Suppressor macrophage (primary cell): ENCODE data around the gene MAD1L1.
"Not testable (repeated sequence)": the region's sequence is repeated elsewhere in the genome, so short reads cannot be mapped to it uniquely, and the experiment has no call there.

Source experiments
- DNase-seq, 4 experiments: peaks; one replicate each; pipeline ENCODE4 v3.0.0-alpha.2; 2020 to 2022

The MAD1L1 gene

DNA sequence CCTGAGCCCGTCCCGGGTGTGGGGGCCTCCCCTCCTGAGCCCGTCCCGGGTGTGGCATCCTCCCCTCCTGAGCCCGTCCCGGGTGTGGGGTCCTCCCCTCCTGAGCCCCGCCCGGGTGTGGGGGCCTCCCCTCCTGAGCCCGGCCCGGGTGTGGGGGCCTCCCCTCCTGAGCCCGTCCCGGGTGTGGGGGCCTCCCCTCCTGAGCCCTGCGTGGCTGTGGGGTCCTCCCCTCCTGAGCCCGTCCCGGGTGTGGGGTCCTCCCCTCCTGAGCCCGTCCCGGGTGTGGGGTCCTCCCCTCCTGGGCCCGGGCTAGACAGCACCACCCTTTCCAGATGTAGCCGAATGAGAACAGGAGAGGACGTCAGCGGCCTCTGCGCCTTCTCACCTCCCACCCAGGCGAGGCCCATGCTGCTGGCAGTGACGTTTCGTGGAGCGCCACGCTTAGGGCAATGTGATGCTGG, 405.2 kb downstream of the MAD1L1 start:
- DNase-seq: not testable (repeated sequence)

DNA sequence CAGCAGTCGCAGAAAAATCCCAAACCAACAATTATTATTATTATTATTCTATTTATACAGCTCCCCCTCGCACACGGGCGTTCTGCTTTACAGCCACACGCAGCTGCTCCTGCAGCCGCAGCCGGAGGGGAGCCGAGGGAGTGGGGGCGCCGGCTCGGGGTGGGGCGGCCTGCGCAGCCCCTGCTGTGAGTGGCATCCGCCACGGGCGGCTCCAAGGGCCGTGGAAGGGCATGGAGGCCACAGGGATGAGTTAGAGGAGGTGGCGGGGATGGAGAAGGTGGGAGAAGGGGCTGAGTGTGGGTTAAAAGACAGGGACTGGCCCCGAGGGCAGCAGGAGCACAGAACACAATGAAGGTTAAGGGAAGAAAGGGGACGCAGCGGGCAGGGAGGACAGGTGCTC, 405.8 kb downstream of the MAD1L1 start:
- DNase-seq: not testable (repeated sequence)

DNA sequence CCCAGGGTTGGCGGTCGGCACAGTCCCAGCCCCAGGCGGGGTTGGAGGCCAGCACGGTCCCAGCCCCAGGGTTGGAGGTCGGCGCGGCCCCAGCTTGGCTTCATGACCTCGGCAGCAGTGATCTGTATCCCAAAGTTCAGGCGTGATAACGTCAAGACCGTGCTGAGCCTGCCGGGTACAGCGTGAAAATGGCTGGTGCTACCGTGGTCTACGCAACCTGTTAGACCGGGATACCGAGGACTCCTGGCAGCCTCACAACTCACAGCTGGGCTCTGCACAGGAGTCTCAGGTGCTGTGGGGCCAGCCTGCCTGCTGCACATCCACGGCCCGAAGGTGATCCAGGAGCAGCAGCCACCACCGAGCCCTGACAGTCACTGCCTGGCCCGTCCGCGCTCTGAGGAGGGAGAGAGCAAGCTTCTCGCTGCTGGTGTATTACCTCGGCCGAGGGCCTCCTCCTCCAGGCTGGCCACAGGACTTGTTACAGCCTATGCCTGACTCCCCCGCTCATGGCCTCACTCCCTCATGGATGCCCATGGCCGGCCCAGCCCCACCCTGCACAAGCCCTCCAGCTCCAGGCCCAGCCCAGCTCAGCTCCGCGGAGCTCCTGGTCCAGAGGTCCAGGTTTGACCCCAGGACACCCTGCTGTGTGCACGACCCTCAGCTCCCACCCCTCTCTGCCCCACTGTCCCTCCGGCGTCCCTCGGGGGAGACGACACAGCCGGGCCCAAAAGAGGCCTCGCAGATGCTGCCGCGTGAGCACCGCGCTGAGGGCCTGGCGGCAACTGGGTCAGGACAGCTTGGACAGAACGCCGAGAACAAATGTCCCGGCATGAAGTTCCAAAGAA, 406.6 kb downstream of the MAD1L1 start:
- no peak for DNase-seq

DNA sequence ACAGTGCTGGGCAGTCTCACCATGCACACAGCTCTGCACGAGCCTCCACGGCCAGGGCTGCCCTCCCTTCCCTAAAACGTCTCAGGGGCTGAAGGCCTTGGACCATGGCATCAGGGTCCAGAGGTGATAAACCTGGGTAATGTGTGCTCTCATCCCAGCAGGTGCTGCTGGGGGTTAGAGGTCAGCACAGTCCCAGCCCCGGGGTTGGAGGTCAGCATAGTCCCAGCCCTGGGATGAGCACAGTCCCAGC, 407.2 kb downstream of the MAD1L1 start:
- not testable (repeated sequence) for DNase-seq

DNA sequence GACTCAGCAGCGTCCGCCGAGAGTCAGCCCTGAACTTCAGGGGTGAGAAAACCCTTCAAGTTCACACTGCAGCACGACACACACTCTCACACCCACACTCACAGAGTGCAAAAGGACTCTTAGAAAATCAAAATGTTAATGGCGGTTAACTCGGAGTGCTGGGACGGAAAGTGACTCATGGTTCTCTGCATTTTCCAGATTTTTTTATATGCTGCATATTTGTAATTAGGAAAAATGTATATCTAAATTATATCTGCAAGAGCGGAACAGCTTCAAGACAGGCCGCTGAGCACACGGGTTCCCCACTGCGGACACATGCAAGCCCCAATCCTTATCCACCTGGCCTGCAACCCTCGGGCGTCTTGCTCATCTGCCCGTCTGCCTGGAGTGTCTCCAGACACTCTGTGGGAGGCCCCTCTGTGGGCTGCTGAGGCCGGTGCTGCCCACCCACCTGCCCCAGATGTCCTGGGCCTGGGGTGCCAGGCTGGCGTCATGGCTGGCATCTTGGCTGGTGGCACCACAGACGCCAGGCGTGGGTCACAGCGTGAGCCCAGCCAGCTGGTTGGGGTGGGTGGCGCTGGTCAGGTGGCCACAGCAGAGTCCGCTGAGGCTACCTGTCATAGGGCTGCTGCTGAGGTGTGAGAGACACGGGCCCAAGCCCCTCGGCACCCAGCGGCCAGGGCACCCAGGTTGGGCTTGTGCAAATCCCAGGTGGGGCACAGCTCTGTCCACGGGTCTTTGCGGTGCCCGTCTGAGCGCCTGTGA, 407.7 kb downstream of the MAD1L1 start:
- DNase-seq: not testable (repeated sequence)

DNA sequence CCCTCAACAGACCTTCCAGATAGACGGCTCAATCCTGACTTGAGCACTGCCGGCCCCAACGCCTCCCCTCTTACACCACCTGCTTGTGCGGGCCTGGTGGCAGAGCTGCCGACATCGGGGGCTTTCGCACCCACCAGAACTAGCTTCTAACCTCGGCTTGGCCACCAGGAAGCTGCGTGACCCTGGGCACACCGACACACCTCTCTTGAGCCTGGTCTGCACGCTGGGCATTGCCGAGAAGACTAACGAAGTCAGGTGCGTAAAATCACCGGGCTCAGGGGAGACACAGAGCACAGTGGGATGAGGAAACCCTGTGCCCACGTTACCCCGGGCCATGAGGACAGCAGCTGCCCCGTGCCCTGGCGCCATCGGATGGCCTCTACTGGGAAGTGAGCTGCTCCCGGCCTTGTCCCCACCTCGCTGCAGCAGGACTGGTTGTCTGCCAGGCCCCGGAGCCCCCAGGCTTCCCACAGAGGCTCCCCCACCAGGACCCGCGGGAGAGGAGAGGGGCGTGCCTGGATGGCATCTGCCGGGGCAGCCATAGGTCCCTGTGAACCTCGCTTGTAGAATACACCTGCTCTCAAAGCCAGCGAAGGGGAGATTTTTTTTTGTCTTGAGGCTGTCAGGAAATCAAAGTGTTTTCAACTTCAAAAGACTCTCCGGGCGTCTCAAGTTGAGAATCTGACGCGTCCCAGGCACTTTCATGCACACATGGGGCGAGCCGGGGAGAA, 408.4 kb downstream of the MAD1L1 start:
- not testable (repeated sequence) for DNase-seq

DNA sequence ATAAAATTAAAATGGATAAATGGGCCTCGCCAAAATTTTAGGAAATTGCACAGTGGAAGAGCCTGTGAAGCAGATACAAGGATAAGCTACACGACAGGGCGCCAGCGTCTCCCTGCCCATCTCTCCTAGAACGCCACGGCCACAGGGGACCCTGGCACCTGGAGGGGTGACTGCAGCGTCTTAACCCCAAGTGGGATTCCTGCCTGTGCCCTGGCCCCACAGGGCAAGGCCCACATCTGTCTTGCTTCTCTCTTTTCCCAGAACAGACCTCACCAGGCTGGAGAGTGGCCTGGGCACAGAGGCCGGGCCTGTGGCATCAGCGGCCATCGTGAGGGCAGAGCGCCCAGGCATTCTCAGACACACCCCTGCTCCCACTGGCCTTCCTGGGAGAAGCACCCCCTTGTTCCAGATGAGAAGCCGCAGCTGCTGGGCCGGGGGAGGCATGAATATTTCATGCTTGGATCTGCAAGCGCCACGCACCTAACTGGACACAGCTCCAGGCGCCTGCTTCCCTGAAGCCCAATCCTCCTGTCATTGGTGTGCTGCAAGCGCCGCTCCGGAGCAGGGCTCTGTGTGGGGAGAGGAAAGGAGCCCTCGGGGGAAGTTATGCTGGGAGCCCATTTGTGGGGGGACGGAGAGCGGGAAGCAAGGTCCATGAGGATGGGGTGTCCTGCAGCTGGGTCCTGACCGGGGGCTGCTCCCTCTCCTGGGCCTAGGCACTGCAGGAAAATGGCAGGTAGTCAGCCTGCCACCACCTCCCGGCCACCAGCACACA, 409.2 kb downstream of the MAD1L1 start:
- DNase-seq: no peak

DNA sequence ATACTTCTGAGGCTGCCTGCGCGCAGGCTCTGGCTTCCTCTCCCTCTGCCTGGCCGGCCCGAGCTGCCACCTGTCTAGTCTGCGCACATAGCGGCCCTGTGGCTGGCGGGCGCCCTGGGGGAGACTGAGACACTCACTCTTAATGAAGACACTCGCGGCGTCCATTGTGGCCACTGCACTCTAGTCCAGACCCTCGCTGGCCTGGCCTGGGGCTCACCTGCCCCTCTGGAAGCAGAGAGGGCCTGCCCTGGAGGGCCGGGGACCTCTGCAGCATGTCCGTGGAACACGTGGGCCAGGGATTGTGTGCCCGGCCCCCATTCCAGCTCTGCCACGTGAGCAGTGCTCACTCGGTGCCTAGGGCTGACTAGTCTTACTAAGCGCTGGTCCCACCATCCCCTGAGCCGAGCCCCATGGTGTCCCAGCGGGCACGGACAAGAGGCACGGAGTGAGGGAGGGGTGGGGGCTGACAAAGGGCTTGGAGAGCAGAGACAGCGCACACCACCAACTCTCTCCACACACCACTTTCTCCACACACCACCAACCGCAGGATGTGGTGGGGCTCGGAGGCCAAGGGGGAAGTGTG, 413.4 kb downstream of the MAD1L1 start:
- no peak for DNase-seq

DNA sequence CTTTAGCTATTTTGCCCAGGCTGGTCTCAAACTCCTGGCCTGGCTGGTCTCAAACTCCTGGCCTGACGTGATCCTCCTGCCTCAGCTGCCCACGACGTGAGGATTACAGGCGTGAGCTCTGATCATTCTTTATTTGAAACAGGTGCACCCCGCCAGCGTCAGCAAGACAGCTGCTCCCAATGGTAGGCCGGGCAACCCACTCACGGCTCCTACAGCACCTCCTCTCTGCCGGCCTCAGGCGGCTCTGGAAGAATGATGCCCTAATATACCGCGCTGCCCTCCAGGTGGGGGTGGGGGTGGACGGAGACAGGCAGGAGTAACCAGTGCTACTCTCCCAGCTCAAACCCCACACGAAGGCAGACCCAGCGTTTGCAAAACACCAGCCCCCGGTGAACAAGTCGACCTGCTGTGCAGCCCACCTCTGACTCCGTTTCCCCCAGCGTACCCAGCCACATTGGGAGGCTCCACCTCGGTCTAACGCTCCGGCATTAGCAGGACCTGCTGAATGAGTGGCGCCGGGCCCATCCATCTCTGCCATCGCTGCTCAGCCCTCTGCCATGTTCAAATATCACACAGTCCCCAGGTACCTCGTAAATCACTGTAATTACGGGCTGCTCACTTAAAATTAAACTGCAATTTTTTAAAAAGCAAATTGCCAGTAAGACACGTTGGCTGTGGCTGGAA, 414.0 kb downstream of the MAD1L1 start:
- no peak for DNase-seq

DNA sequence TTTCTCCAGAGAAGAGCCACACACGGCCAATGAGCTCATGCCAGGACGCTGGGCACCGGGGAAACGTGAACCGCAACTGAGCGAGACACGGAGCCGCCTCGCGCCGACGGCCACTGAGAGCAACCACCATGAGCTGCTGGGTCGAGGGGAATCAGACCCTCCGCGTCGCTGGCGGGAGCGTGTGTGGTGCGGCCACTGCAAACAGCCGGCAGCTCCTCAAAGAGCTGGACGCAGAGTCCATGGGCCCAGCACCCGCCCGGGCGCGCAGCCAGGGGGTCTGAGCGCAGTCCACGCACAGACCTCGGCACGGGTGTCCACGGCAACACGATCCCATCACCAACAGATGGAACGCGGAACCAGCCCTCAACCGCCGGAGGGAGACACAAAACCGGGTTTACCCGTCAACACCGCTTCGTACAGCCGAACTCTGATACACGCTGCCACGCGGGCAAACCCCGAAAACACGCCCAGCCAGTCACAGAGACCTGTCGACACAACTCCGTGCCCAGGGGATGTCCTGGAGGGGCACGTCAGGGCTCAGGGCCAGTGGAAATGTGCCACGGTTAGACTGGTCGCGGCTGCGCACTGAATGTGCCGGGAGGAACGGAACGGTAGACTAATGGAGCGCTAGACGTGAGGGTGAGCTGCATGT, 415.6 kb downstream of the MAD1L1 start:
- no peak for DNase-seq

DNA sequence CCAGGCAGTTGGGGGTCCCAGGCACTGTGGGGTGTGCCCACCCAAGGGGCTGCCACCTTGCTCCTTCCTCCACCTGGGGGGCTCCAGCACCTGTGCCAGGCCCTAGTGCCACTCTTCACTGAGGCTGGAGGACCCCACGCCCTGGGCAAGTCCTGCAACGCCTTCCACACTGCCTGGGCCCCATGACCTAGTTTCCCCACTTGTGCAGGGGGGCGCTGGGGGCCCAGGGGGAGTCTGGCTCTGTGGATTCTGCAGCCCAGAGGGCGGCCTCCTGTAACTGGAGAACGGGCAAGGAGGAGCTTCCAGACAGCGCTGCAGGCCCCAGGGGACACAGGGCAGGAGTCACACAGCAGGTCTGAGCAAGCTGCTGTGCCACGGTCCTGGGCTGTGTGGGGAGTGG, 416.3 kb downstream of the MAD1L1 start:
- not testable (repeated sequence) for DNase-seq

DNA sequence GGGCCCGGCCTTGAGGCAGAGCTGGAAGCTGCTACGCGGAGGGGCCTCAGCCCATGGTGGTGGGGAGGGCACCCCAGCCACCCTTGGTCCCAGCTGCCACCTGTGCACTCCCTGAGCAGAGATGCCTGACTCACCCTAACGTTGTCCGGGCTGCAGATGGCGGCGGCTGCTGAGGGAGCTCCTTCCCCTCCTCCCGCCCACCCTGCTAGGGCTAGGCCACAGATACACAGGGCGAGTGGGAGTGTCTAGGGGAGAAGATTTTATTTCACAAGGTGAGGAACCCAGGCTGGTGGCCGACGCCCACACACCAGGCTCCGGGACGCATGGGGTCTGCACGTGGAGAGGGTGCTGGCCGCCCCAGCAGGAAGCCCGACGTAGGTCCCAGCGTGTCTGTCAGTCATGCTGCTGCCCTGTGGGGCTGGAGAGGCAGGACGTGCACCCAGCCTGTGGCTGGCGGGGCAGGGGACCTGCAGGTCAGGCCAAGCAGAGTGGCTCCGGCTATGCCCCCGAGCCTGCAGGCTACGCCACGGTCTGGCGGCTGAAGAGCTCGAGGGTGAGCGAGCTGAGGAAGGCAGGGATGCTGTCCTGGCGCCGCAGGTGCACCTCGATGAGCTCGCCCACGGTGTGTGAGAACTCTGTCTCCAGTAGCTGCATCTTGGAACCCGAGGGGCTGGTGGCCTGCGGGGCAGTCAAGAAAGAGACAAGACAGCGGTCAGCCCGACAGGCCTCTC, 417.0 kb downstream of the MAD1L1 start:
- DNase-seq: not testable (repeated sequence)

DNA sequence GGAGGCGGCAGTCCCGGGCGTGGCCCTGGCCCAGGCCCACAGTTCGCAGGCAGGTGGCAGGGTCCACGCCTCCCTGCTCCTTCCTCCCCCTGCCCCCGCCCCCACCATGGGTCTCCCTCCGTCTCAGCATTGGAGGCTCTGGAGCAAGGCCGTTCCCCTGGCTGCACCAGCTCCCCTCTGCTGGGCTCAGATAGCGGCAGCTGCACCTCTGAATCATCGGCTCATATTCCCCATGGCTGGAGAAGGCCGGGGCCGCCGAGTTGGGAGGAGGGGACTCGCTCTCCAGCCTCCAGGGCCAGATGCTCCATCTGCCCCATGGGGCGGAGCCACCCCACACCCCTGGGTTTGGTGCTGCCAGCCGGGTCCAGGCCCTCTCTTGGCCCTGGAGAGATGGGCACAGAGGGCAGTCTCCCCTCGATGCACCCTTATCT, 417.7 kb downstream of the MAD1L1 start:
- DNase-seq: no peak

DNA sequence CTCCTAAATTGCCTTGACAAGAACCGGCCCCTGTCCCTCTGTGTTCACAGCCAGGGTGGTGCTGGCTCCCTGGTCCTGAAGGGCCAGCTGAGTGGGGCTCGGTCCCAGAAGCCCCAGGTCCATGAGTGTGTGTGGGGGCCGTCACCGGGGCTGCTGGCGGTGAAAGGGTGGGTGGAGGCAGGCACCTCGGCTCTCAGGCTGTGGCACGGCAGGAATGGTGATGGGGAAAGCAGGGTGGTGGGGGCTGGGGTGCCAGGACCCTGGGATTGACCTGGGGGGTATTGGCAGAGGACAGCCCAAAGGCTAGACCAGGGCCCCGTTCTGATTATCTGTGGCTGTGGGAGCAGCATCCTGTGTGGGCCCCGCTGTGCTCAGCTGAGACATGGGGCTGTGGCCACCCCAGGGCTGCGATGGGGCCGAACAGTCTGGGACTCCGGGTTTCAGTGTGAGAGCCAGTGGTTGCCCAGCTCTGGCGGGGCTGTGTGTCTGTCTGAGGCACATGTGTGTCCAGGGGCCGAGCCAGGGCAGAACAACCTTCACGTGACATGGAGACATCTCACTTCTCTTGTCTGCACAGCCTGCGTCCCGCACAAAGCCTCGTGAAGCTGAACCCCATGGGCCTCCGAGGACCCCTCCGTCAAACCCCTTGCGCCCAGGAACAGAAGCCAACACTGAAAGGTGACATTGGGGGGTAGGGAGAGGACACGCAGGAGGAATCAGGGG, 418.5 kb downstream of the MAD1L1 start:
- DNase-seq: no peak

DNA sequence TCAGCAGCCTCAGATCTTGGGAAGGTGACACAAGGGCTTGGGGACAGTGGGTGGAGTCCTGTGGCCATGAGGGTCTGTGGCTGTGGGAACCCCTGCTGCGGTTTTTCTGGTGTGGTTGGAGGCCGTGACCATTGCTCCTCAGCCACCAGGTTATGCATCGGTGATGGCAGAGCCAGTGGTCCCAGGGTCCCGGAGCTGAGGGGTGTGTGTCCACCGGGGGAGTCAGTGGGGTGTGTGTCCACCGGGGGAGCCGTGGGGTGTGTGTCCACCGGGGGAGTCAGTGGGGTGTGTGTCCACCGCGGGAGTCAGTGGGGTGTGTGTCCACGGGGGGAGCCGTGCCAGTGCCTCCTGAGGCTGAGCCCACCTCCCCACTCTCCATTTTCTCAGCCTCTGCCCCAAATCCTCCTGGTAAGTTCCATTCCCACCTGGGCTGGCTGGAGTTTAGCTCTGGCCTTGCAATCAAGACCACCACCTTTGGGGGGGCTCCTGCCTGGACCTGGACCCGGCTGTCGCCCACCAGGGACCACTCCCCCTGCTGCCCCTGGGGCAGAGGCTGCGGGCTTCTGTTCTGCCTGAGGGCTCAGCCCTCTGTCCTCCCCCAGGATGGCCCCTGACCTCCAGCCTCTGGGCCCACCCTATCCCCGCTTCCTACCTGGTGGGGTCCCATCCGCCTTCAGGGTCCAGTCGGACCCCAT, 419.2 kb downstream of the MAD1L1 start:
- DNase-seq: no peak

DNA sequence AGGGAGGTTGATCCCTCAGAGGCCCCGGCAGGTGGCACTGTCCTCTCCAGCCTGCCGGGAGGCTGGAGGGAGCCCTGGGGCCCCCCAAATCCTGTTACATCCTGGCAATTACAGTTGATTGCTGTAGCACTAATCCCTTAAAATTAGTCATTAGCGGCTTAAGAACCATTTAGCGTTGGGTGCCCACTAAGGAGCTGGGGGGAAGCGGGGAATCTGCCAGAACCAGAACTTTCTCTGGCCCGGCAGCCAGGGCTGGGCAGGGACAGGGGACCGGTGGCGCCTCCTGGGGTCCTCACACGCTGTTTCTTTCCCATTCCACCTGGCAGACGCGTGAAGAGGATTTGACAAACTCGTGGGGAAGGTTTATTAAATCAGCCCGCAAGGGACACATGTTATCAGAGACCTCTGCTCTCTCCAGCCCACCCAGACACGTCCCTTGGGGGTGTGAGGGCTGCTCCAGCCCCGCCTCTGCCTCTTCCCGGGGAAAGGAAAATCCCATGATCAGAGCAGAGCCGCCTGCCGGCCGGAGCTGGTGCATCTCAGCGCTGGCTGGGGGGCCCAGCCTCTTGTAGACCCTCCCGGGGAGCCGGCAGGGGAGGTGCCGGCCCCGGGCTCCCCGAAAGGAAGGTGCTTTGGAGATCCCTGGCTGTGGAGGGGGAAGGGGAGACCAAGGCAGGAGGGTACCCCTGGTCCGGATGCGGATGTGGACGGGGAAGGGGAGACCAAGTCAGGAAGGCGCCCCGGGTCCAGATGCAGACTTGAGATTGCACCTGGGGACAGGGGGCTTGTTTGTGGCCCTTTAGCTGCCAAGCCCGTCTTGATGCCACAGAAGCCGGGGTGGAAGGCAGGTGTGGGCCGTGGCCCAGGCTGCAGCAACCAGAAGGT, 420.0 kb downstream of the MAD1L1 start:
- no peak for DNase-seq

DNA sequence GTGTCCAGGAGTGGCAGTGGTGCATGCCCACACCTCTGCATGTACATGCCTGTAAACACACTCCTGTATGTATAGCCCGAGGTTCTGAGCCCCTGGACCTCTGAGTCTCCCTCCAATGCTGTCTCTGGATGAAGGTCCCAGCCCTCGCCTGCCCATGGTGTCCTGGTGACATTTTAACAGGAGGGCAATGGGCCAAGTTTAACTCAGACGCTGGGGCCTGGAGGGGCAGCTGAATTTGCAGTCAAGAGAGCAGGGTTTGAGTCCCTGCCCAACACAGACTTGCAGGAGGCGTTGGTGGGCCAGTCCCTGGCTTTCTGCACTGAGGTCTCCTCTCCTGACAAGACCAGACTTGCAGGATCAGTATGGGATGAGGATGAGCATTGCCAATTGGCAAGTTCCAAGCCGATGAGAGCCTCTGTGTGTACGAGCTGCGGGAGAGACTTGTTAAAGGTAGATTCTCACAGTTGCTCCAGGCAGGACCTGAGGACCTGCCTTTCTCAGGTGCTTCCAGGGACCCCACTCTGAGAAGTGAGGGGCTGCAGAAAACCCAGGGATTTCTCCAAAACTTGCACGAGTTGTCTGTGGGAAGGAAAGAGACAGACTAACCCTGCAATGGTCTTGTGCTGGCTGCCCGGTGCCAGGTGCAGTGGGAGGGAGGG, 420.8 kb downstream of the MAD1L1 start:
- no peak for DNase-seq
